DND-41 (cell line): ENCODE measurements around the gene EEF2K.

Experiments
- EZH2 ChIP-seq: IDR thresholded peaks from 3 replicates; pipeline ENCODE4 v1.6.1; 2012; ENCODE audit warnings: borderline replicate concordance, low read depth, mild to moderate bottlenecking, moderate library complexity, low read length, inconsistent platforms; ENCODE audit not compliant: severe bottlenecking
- TF ChIP-seq, protein P1 (sequence below): IDR thresholded peaks from 2 replicates; pipeline ENCODE4 v1.5.1; 2012; ENCODE audit warnings: borderline replicate concordance, low read length, moderate library complexity, mild to moderate bottlenecking; ENCODE audit not compliant: poor library complexity, severe bottlenecking; ENCODE audit errors: extremely low read depth

- TF ChIP-seq, protein P1, sequence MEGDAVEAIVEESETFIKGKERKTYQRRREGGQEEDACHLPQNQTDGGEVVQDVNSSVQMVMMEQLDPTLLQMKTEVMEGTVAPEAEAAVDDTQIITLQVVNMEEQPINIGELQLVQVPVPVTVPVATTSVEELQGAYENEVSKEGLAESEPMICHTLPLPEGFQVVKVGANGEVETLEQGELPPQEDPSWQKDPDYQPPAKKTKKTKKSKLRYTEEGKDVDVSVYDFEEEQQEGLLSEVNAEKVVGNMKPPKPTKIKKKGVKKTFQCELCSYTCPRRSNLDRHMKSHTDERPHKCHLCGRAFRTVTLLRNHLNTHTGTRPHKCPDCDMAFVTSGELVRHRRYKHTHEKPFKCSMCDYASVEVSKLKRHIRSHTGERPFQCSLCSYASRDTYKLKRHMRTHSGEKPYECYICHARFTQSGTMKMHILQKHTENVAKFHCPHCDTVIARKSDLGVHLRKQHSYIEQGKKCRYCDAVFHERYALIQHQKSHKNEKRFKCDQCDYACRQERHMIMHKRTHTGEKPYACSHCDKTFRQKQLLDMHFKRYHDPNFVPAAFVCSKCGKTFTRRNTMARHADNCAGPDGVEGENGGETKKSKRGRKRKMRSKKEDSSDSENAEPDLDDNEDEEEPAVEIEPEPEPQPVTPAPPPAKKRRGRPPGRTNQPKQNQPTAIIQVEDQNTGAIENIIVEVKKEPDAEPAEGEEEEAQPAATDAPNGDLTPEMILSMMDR, result no peak
- no peak for TF ChIP-seq EZH2
Observed at GRCh38 chr16:22220069-22220440, 14.0 kb downstream of the EEF2K start.
